Cardiac muscle cell (in vitro differentiated cells and primary cell): Measurements from ENCODE around the gene CERS1. TPM values are rescaled to one million over a fixed set of nuclear protein-coding genes. Genes with fewer than 3 reads are reported as not detected.

ENCODE experiments used
- DNase-seq, 2 donors: peaks; one replicate each; pipeline versions ENCODE4 v3.0.0 to v3.0.0-alpha.2; 2010 to 2017; ENCODE audit warnings: low read depth in 1 of 2, low spot score in 1 of 2
- H3K27ac ChIP-seq: fragments of 200-600 bp; sonication (generic); 2 replicates; pipeline ENCODE4 v1.5.1; 2016
- H3K27me3 ChIP-seq: fragments of 200-600 bp; sonication (generic); 2 replicates; pipeline ENCODE4 v1.6.0; 2016; ENCODE audit warnings: control low read depth
- H3K36me3 ChIP-seq: fragments of 200-600 bp; sonication (generic); 2 replicates; pipeline ENCODE4 v1.5.1; 2016; ENCODE audit warnings: control low read depth
- H3K4me1 ChIP-seq: fragments of 200-600 bp; sonication (generic); 2 replicates; pipeline ENCODE4 v1.8.1; 2017; ENCODE audit warnings: low read depth, mild to moderate bottlenecking, mixed run types
- H3K4me3 ChIP-seq: fragments of 200-600 bp; sonication (generic); 2 replicates; pipeline ENCODE4 v1.5.1; 2016; ENCODE audit warnings: mild to moderate bottlenecking
- H3K9me3 ChIP-seq: fragments of 200-600 bp; sonication (generic); 2 replicates; pipeline ENCODE4 v1.5.1; 2017; ENCODE audit warnings: low read depth, mild to moderate bottlenecking, control low read depth
- polyA plus RNA-seq: library from polyadenylated mRNA; unstranded; fragments of >200 nt; fragmentation: Nextera tagmentation; extraction: Ambion mirVana; gene quantifications from 2 replicates; pipeline ENCODE4 v1.2.1, GENCODE V29; 2016
- total RNA-seq: library from RNA; depleted of rRNA; stranded (reverse); fragments of >200 nt; gene quantifications from 2 replicates; pipeline ENCODE4 v1.2.3, GENCODE V29; 2016
- TF ChIP-seq, protein P1 (sequence below): IDR thresholded peaks from 2 replicates; pipeline ENCODE4 v1.5.1; 2012; ENCODE audit warnings: low read depth, mild to moderate bottlenecking, low read length

Gene CERS1
- total and polyA plus RNA-seq, 2 experiments from 2014 or later = 15.2 to 29.3 TPM

GRCh38 chr19:18897094-18898029 is 1.4 kb upstream of the CERS1 start:
- no peaks in the 10 kb centered on the region for H3K4me1 ChIP-seq
- DNase-seq = no peak

GRCh38 chr19:18896421-18896841 is 473 bp upstream of the CERS1 start:
- peak overlapping the region; percentile 43 for H3K4me3 ChIP-seq
- peak in 1 of 2 donors; percentile 22 for DNase-seq
- H3K9me3 ChIP-seq = no peaks in the 10 kb centered on the region
- no peaks in the 10 kb centered on the region for H3K4me1 ChIP-seq
- H3K36me3 ChIP-seq = no peaks in the 10 kb centered on the region
- TF ChIP-seq, protein P1, sequence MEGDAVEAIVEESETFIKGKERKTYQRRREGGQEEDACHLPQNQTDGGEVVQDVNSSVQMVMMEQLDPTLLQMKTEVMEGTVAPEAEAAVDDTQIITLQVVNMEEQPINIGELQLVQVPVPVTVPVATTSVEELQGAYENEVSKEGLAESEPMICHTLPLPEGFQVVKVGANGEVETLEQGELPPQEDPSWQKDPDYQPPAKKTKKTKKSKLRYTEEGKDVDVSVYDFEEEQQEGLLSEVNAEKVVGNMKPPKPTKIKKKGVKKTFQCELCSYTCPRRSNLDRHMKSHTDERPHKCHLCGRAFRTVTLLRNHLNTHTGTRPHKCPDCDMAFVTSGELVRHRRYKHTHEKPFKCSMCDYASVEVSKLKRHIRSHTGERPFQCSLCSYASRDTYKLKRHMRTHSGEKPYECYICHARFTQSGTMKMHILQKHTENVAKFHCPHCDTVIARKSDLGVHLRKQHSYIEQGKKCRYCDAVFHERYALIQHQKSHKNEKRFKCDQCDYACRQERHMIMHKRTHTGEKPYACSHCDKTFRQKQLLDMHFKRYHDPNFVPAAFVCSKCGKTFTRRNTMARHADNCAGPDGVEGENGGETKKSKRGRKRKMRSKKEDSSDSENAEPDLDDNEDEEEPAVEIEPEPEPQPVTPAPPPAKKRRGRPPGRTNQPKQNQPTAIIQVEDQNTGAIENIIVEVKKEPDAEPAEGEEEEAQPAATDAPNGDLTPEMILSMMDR = no peak
- H3K27ac ChIP-seq = no peak overlapping the region
- H3K27me3 ChIP-seq = no peaks in the 10 kb centered on the region

More at GRCh38 chr19:18897094-18898029, 1.4 kb upstream of the CERS1 start:
- TF ChIP-seq, protein P1 = no peak
- Histone ChIP-seq H3K36me3 (no peaks in the 10 kb centered on the region), H3K27ac (peak overlapping the region; percentile 46), H3K9me3 (no peaks in the 10 kb centered on the region), H3K27me3 (no peaks in the 10 kb centered on the region), H3K4me3 (no peak overlapping the region)

- no peaks in the 10 kb centered on the region for H3K4me1 ChIP-seq
- H3K4me3 ChIP-seq = peak overlapping the region; percentile 84
- H3K27me3 ChIP-seq = no peaks in the 10 kb centered on the region
- no peak overlapping the region for H3K27ac ChIP-seq
- TF ChIP-seq, protein P1 = peak; percentile 35
- DNase-seq = peak; percentile 24 to 91
- no peaks in the 10 kb centered on the region for H3K9me3 ChIP-seq
- H3K36me3 ChIP-seq = no peaks in the 10 kb centered on the region
Observed at GRCh38 chr19:18895038-18895823, 727 bp downstream of the CERS1 start.

DNA sequence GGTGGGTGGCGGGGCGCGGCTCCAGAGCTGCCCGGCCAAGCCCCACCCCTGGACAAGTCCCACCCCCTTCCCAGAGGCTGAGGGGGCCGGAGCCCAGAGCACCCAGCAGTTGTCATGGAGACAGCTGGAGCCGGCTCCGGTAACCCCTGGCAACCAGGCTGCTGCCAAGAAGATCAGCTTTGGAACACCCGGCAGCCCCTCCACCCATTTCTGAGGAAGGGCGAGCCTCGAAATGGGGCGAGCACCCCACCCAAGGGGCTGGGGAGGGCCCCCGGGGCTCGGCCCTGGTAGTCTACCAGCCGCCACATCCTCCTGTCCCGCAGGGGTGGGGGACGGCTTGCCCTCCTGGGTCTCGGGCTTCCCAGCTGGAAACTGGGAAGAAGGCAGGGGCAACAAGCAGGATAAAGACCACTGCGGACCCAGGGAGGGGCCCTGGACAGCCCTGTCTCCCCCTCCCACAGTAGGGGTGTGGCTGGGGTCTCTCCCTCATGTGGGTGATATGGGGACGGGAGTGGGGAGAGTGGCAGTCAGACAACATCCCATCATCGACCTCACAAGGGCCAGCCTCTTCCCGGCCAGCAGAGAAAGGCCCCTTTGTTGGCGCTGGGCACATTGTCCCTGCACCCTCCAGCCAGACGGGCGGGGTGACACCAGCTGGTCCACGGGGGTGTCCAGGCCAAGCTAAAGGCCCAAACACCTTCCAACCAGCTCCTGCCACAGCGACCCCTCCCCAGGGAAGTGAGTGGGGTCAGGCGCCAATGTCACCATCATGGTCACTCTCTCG is 1.5 kb downstream of the CERS1 start:
- peak in 1 of 2 donors; percentile 67 for DNase-seq
- Histone ChIP-seq H3K27ac (no peak overlapping the region), H3K9me3 (no peaks in the 10 kb centered on the region), H3K4me1 (no peaks in the 10 kb centered on the region), H3K36me3 (no peaks in the 10 kb centered on the region), H3K27me3 (no peaks in the 10 kb centered on the region), H3K4me3 (peak overlapping the region; percentile 84)
- TF ChIP-seq, protein P1 = no peak
